Nephron progenitor cell (in vitro differentiated cells): Measurements from ENCODE around the gene CST9.
A peak's percentile ranks its signal among the peaks of the same experiment; 100 is the strongest.

Experiments
- DNase-seq: peaks from one replicate; pipeline ENCODE4 v3.0.0; 2021
- H3K27ac Mint-ChIP-seq: 2 replicates; pipeline ENCODE4 v1.8.0; 2021; ENCODE audit warnings: mild to moderate bottlenecking, moderate library complexity, mixed read lengths
- H3K27me3 Mint-ChIP-seq: 2 replicates; pipeline ENCODE4 v1.8.0; 2021; ENCODE audit warnings: mild to moderate bottlenecking, low read depth, mixed read lengths; ENCODE audit not compliant: poor library complexity
- H3K36me3 Mint-ChIP-seq: 2 replicates; pipeline ENCODE4 v1.8.0; 2021; ENCODE audit warnings: low read depth, mixed read lengths
- H3K4me1 Mint-ChIP-seq: 2 replicates; pipeline ENCODE4 v1.8.0; 2021; ENCODE audit warnings: mixed read lengths
- H3K4me3 Mint-ChIP-seq: 2 replicates; pipeline ENCODE4 v1.8.0; 2021; ENCODE audit warnings: mild to moderate bottlenecking, moderate library complexity, mixed read lengths
- H3K9me3 Mint-ChIP-seq: 2 replicates; pipeline ENCODE4 v1.8.0; 2021; ENCODE audit warnings: mild to moderate bottlenecking, moderate library complexity, mixed read lengths
- CTCF ChIP-seq: fragments of 200-600 bp; sonication (generic); IDR thresholded peaks from 2 replicates; pipeline ENCODE4 v1.5.0; 2021; ENCODE audit warnings: antibody characterized with exemption

Gene CST9

GRCh38 chr20:23634985-23635767 lies 29.5 kb upstream of the CST9 start:
- H3K27ac Mint-ChIP-seq, result no peak overlapping the region
- peaks cover 66% of the 10 kb centered on the region for H3K4me1 Mint-ChIP-seq
- no peaks in the 10 kb centered on the region for H3K9me3 Mint-ChIP-seq
- H3K27me3 Mint-ChIP-seq, result peaks cover 9% of the 10 kb centered on the region
- DNase-seq, result no peak
- no peak overlapping the region for H3K4me3 Mint-ChIP-seq
- no peak for TF ChIP-seq CTCF
- H3K36me3 Mint-ChIP-seq, result peaks cover 17% of the 10 kb centered on the region

GRCh38 chr20:23634044-23634801 lies 28.5 kb upstream of the CST9 start:
- Mint-ChIP-seq H3K4me3 (no peak overlapping the region), H3K36me3 (peaks cover 17% of the 10 kb centered on the region), H3K4me1 (peaks cover 73% of the 10 kb centered on the region), H3K27me3 (peaks cover 9% of the 10 kb centered on the region), H3K27ac (no peak overlapping the region), H3K9me3 (no peaks in the 10 kb centered on the region)
- DNase-seq, result no peak
- TF ChIP-seq CTCF, result no peak

GRCh38 chr20:23632711-23633573 lies 27.2 kb upstream of the CST9 start:
- peaks cover 74% of the 10 kb centered on the region for H3K4me1 Mint-ChIP-seq
- DNase-seq, result no peak
- no peak for TF ChIP-seq CTCF
- H3K9me3 Mint-ChIP-seq, result peaks cover 9% of the 10 kb centered on the region
- peaks cover 26% of the 10 kb centered on the region for H3K36me3 Mint-ChIP-seq
- peak overlapping the region; percentile 45 for H3K27ac Mint-ChIP-seq
- peaks cover 9% of the 10 kb centered on the region for H3K27me3 Mint-ChIP-seq
- H3K4me3 Mint-ChIP-seq, result no peak overlapping the region

GRCh38 chr20:23631981-23632710 lies 26.4 kb upstream of the CST9 start:
- no peak for DNase-seq
- Mint-ChIP-seq H3K4me1 (peaks cover 75% of the 10 kb centered on the region), H3K4me3 (no peak overlapping the region), H3K36me3 (peaks cover 29% of the 10 kb centered on the region), H3K27me3 (peaks cover 9% of the 10 kb centered on the region), H3K9me3 (peaks cover 12% of the 10 kb centered on the region), H3K27ac (peak overlapping the region; percentile 87)
- TF ChIP-seq CTCF, result no peak

DNA sequence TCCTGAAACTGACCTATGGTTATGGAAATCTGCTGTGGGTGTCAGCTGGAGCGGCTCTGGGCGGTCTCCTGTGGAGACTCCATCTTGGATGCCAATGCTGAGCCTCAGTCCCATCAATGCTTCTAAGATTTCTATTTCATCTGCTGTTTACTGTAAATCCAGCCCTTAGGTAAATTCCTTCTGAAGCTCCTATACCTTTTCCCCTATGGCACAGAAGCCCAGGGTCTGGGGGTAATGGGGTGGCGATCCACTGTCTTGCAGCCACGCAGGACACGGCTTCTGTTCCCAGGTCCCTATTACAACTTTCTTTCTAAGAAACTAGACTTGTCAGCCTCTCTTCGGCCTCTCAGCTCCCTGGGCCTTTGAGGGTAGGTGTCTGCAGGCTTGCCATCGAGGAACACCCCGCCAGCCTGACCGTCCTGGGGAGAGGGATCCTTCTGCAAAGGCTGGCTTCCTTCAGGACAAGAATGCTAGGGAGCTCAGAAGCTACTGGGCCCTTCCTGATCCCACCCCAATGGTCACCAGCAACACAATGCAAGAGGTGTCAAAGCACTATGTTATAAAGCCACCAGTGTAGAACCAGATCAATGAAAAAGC lies 25.6 kb upstream of the CST9 start:
- Mint-ChIP-seq H3K36me3 (peaks cover 29% of the 10 kb centered on the region), H3K27me3 (peaks cover 11% of the 10 kb centered on the region), H3K27ac (no peak overlapping the region), H3K9me3 (peaks cover 20% of the 10 kb centered on the region), H3K4me1 (peaks cover 75% of the 10 kb centered on the region), H3K4me3 (no peak overlapping the region)
- DNase-seq, result no peak
- no peak for TF ChIP-seq CTCF
